Neutrophil (primary cell): ENCODE data around the gene CNTNAP2.

ENCODE experiments used
- H3K27ac ChIP-seq: fragments of 200-600 bp; sonication (generic); 2 replicates; pipeline ENCODE4 v1.5.1; 2016; ENCODE audit warnings: mild to moderate bottlenecking, moderate library complexity
- H3K27me3 ChIP-seq: fragments of 200-600 bp; sonication (generic); 2 replicates; pipeline ENCODE4 v1.6.0; 2016; ENCODE audit warnings: mild to moderate bottlenecking
- H3K36me3 ChIP-seq: fragments of 200-600 bp; sonication (generic); 2 replicates; pipeline ENCODE4 v1.5.1; 2017
- H3K4me1 ChIP-seq, 2 experiments: fragments of 200-600 bp in 1 of 2; sonication (generic) in 1 of 2; 1 replicate in 1 of 2; 2 replicates in 1 of 2; pipeline versions ENCODE4 v1.5.1 to v1.6.1; 2013 to 2016; ENCODE audit warnings: low read depth in 1 of 2, low read length in 1 of 2, mild to moderate bottlenecking in 1 of 2, moderate library complexity in 1 of 2; ENCODE audit not compliant: control insufficient read depth in 1 of 2, insufficient read depth in 1 of 2
- H3K4me3 ChIP-seq, 2 experiments: fragments of 200-600 bp in 1 of 2; sonication (generic) in 1 of 2; 1 replicate in 1 of 2; 2 replicates in 1 of 2; pipeline ENCODE4 v1.5.1; 2013 to 2016; ENCODE audit warnings: low read depth in 1 of 2, low read length in 1 of 2, mild to moderate bottlenecking in 1 of 2, moderate library complexity in 1 of 2
- H3K9me3 ChIP-seq: fragments of 200-600 bp; sonication (generic); 2 replicates; pipeline ENCODE4 v1.5.1; 2016
- CTCF ChIP-seq: fragments of 200-600 bp; sonication (generic); IDR thresholded peaks from 2 replicates; pipeline ENCODE4 v1.5.1; 2016; ENCODE audit warnings: antibody characterized with exemption

CNTNAP2 gene

DNA sequence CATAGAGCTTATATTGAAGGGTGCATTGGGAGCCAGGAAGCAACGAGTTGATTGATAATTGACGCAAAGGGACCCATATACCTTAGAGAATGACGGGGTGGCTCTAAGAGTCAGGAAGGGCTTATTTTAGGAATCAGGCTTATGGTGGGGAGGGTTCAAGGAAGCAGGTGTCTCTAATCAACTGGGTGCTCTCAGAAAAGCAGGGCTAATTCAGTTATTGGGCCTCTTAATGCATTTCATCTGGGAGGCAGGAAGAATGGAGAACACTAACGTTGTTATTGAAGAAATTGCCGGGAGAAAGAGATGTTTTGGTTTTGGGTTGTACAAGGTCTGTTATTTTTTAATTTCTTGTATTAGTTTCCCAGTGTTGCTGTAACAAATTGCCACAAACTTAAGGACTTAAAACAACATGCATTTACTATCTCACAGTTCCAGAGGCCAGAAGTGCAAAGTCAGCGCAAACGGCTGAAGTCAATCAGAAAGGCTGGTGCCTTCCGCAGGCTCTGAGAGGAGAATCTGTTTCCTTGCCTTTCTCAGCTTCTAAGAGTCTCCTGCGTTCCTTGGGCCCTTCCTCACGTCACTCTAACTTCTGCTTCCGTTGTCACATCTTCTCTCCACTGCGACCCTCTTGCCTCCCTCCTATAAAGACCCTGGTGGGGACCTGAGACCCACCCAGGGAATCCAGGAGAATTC is 2145.5 kb downstream of the CNTNAP2 start:
- no peaks in the 10 kb centered on the region for H3K4me1 ChIP-seq

DNA sequence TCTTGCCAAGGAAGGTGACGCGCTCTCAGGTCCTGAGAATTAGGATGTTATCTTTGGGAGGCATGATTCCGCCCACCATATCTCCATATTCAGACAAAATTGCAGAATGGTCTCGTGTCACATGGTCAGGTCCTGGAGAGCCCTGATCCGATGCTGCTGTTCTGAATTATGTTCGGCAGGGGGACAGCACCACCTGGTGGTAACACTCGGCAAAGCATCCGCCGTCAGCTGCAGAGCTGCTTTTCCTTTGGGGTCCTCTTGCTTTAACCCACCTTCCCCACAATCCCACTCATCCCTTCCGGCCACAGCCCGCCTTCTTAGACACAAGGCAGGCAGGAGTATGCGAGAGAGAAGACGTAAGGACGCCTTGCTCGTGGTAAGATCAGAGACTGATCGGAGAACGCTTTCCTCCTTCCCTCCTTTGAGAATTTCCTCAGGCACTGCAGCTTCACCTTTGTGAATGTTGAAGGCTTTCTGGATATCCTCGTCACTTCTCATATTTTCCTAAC is 2146.2 kb downstream of the CNTNAP2 start:
- TF ChIP-seq CTCF = peak; percentile 57

More for the DNA sequence above, 2145.5 kb downstream of the CNTNAP2 start:
- no peaks in the 10 kb centered on the region for H3K9me3 ChIP-seq
- peaks cover 9% of the 10 kb centered on the region for H3K27me3 ChIP-seq
- no peak for TF ChIP-seq CTCF
- H3K27ac ChIP-seq = no peak overlapping the region
- no peak overlapping the region for H3K4me3 ChIP-seq
- H3K36me3 ChIP-seq = no peaks in the 10 kb centered on the region

GRCh38 chr7:148264933-148265557 is 2148.4 kb downstream of the CNTNAP2 start:
- Histone ChIP-seq H3K9me3 (no peaks in the 10 kb centered on the region), H3K4me3 (no peak overlapping the region), H3K36me3 (no peaks in the 10 kb centered on the region), H3K27ac (no peak overlapping the region), H3K4me1 (no peaks in the 10 kb centered on the region), H3K27me3 (peaks cover 9% of the 10 kb centered on the region)
- no peak for TF ChIP-seq CTCF

More for the DNA sequence above, 2146.2 kb downstream of the CNTNAP2 start:
- Histone ChIP-seq H3K36me3 (no peaks in the 10 kb centered on the region), H3K27ac (no peak overlapping the region), H3K9me3 (no peaks in the 10 kb centered on the region), H3K4me1 (no peaks in the 10 kb centered on the region), H3K4me3 (no peak overlapping the region), H3K27me3 (peaks cover 9% of the 10 kb centered on the region)

- Histone ChIP-seq H3K4me3 (no peak overlapping the region), H3K36me3 (no peaks in the 10 kb centered on the region), H3K27ac (no peak overlapping the region), H3K27me3 (peaks cover 9% of the 10 kb centered on the region), H3K4me1 (no peaks in the 10 kb centered on the region), H3K9me3 (no peaks in the 10 kb centered on the region)
- TF ChIP-seq CTCF = no peak
These were observed 2149.3 kb downstream of the CNTNAP2 start for GRCh38 chr7:148265896-148266295.

- peaks cover 8% of the 10 kb centered on the region for H3K27me3 ChIP-seq
- H3K9me3 ChIP-seq = no peaks in the 10 kb centered on the region
- no peaks in the 10 kb centered on the region for H3K4me1 ChIP-seq
- no peak overlapping the region for H3K27ac ChIP-seq
- TF ChIP-seq CTCF = no peak
- no peaks in the 10 kb centered on the region for H3K36me3 ChIP-seq
- no peak overlapping the region for H3K4me3 ChIP-seq
These were observed 2150.2 kb downstream of the CNTNAP2 start for GRCh38 chr7:148266795-148267194.
